ENCODE data around the gene CTSA.

The CTSA gene

GRCh38 chr20:45861221-45862075 is 29.7 kb upstream of the CTSA start:
- DNase-seq, result no peak
- H3K4me3 ChIP-seq (ENCODE audit: low read depth, low read length), result no peak overlapping the region
- no peak overlapping the region for H3K27ac ChIP-seq

DNA sequence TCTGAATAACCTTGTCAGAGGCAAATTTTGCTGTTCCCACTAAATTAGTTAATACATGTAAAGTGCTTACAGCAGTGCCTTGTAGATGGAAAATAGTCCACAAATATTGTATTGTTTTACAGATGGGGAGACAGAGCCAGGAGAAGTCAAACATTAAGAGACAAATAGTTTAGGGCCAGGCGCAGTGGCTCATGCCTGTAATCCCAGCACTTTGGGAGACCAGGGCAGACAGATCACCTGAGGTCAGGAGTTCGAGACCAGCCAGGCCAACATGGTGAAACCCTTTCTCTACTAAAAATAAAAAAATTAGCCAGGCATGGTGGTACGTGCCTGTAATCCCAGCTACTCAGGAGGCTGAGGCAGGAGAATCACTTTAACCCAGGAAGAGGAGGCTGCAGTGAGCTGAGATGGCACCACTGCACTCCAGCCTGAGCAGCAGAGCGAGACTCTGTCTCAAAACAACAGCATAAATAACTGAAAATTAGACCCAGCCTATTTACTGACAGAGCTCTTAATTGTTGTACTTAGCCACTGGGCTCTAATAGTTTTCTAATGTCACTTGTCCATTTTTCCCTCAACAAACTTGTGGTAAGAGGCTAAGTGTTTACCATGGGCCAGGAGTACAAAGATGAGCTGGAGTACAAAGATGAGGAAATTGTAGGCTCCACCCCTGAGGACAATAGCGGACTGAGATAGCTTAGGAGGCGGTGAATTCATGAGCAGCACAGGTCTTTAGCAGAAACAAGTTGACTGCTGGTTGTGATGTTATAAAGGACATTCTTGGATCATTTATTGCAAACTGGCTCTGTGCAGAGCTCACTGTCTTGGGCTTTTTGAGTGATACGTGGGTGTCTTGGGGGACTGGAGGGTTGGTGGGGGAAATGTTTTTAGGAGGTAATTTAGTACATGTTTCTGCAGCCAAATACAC is 27.3 kb upstream of the CTSA start:
- TF ChIP-seq CTCF (IDR thresholded peaks at IDR 0.05; ENCODE audit: low read depth, low read length, missing control alignments), result no peak
- in situ Hi-C loops (cut with HindIII; ENCODE audit: low pct_ligation_motif_present, low sequenced_read_pairs), result no loop called here

More at GRCh38 chr20:45861221-45862075, 29.7 kb upstream of the CTSA start:
- Histone ChIP-seq H3K27me3 (replicated peaks) (no peaks in the 10 kb centered on the region), H3K36me3 (replicated peaks) (no peaks in the 10 kb centered on the region)
- TF ChIP-seq CTCF (IDR thresholded peaks at IDR 0.05; ENCODE audit: low read depth, low read length, missing control alignments), result no peak
- in situ Hi-C loops (cut with HindIII; ENCODE audit: low pct_ligation_motif_present, low sequenced_read_pairs), result no loop called here

DNA sequence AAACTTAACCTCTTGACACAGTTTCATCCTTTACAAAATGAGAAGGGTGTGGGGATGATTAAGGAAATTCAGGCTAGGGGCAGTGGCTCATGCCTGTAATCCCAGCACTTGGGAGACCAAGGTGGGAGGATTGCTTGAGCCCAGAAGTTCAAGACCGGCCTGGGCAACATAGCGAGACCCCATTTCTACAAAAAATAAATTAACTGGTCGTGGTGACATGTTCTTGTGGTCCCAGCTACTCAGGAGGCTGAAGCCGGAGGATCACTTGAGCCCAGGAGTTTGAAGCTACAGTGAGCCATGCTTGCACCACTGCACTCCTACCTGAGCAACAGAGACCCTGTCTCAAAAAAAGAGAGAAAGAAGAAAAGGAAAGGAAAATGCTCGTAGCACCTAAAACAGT is 24.7 kb upstream of the CTSA start:
- H3K36me3 ChIP-seq (replicated peaks), result no peaks in the 10 kb centered on the region
- no peaks in the 10 kb centered on the region for H3K27me3 ChIP-seq (replicated peaks)
- H3K27ac ChIP-seq, result no peak overlapping the region
- in situ Hi-C loops (cut with HindIII; ENCODE audit: low pct_ligation_motif_present, low sequenced_read_pairs), result no loop called here
- no peak for TF ChIP-seq CTCF (IDR thresholded peaks at IDR 0.05; ENCODE audit: low read depth, low read length, missing control alignments)
- no peak overlapping the region for H3K4me3 ChIP-seq (ENCODE audit: low read depth, low read length)
- DNase-seq, result no peak

More for the DNA sequence above, 27.3 kb upstream of the CTSA start:
- H3K4me3 ChIP-seq (ENCODE audit: low read depth, low read length), result no peak overlapping the region
- no peaks in the 10 kb centered on the region for H3K27me3 ChIP-seq (replicated peaks)
- DNase-seq, result no peak
- H3K36me3 ChIP-seq (replicated peaks), result no peaks in the 10 kb centered on the region
- no peak overlapping the region for H3K27ac ChIP-seq

DNA sequence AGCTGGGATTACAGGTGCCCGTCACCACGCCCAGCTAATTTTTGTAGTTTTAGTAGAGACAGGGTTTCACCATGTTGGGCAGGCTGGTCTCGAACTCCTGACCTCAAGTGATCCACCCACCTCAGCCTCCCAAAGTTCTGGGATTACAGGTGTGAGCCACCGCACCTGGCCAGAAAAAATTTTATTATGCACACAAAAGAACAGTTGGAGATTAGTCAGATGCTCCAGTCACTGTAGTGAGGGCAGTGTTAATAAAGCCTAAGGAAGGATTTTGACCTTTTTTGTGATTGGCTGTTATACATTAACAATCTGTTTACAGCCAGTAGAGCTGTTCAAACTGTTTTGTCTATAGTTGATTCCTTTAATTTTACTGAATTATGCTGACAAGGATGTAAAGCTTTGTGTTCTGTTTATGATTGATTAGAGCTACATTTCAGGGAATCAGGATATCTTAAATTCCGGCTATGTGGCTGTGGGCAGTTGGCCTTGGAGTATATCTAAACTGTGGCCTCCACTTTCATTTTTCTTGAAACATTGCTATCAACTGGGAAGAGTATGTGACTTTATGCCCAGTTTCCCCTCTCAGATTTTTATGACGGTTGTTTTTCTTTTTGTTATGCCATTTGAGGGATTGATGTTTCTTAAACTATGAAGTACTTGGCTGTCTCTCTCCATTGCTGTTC is 23.9 kb upstream of the CTSA start:
- H3K27me3 ChIP-seq (replicated peaks), result no peaks in the 10 kb centered on the region
- in situ Hi-C loops (cut with HindIII; ENCODE audit: low pct_ligation_motif_present, low sequenced_read_pairs), result no loop called here
- peak overlapping the region; percentile 76 for H3K27ac ChIP-seq
- no peak for TF ChIP-seq CTCF (IDR thresholded peaks at IDR 0.05; ENCODE audit: low read depth, low read length, missing control alignments)
- no peaks in the 10 kb centered on the region for H3K36me3 ChIP-seq (replicated peaks)
- no peak for DNase-seq
- no peak overlapping the region for H3K4me3 ChIP-seq (ENCODE audit: low read depth, low read length)

- DNase-seq, result no peak
- no peaks in the 10 kb centered on the region for H3K27me3 ChIP-seq (replicated peaks)
- TF ChIP-seq CTCF (IDR thresholded peaks at IDR 0.05; ENCODE audit: low read depth, low read length, missing control alignments), result no peak
- H3K36me3 ChIP-seq (replicated peaks), result no peaks in the 10 kb centered on the region
- peak overlapping the region; percentile 76 for H3K27ac ChIP-seq
- H3K4me3 ChIP-seq (ENCODE audit: low read depth, low read length), result no peak overlapping the region
- in situ Hi-C loops (cut with HindIII; ENCODE audit: low pct_ligation_motif_present, low sequenced_read_pairs), result no loop called here
Observed at GRCh38 chr20:45867819-45868176, 23.3 kb upstream of the CTSA start.
